HPDE6-E6E7 (cell line): Measurements from ENCODE around the gene CWC22.
"Not testable (repeated sequence)": the region's sequence is repeated elsewhere in the genome, so short reads cannot be mapped to it uniquely, and the experiment has no call there.

Source experiments
- DNase-seq: peaks from one replicate; pipeline ENCODE4 v3.0.0; 2011; ENCODE audit warnings: missing footprints; ENCODE audit errors: extremely low spot score

Gene CWC22

DNA sequence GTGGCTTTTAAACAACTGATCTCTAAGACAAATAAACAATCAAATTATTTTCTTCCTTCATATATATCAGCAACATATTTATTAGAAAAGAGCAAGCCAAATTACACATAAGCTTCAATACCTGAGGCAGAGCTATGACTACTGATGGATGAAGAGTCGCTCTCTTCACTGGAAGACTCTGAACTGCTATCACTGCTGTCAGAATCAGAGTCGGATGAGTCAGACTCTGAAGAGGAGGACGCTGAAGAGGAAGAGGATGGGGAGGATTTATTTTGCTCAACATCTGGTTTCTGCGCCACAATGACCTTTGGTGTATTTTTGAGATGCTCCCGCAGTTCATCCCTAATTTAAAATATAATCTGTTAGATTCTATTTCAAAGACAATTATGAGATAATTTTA, 56.7 kb downstream of the CWC22 start:
- no peak for DNase-seq

DNA sequence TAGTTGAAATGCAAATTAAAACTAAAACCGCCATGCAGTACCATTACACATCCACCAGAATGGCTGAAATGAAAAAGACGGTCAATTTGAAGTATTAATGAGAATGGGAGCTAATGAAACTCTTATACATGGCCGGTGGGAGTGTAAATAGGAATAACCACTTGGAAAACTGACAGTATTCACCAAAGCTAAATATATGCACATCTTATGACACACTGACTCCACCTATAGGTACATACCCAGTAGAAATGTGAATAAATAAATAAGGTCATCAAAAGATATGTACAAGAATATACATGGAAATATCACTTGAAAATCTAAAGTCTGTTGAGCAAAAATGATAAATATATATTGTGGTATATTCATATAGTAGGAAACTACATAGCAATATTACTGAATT, 57.7 kb downstream of the CWC22 start:
- no peak for DNase-seq

DNA sequence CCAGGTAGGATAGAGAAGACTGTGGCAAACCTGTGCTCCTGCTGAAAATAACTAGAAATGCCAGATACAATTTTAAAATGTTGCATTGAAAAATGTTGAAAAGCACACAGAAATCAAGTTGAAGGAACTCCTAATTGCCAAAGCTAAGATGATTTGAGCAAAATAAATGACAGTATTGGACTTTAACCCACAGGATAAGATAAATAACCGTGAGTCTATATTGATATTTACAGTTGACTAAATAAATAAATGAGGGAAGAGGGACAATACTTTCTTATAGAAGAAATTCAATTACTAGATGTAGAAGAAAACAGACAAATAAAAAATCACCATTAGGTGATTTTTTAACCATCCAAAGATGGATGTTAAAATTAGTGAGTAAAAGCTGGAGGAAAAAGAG, 59.0 kb downstream of the CWC22 start:
- no peak for DNase-seq

DNA sequence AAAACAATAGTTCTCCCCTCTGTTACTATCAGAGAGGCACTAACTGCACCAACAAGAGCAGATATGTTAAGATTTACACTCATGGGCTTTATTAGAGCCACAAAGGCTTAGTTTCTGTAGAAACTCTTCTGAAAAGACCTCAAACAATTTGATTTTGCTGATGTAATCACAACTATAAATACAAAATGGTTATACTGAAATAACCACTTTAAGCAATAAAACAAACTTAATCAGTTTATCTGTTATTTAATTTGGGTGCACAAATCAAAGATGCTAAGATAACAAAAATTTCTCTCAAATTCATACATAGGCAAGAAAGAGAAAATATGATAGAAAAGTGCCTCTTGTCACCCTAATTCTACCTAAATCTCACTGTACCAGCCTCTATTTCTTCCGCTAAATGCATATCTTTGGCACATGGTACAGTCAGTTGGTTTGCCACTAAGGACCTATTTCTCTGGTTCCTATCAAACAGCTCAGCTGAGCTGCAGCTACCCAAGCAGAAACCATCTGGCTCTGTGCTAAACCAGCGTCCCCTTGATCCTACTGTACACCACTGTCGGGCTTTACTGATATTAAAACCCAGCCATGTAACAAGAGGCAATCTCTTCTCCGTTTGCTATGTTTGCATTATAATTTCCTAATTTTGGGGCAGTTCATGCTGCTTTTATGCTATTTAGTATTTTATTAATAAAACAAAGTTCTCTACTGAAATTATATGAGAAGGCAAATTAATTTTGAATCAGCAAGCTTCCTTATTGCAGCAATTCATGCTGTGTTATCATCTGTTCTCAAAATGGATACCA, 60.1 kb downstream of the CWC22 start:
- no peak for DNase-seq

DNA sequence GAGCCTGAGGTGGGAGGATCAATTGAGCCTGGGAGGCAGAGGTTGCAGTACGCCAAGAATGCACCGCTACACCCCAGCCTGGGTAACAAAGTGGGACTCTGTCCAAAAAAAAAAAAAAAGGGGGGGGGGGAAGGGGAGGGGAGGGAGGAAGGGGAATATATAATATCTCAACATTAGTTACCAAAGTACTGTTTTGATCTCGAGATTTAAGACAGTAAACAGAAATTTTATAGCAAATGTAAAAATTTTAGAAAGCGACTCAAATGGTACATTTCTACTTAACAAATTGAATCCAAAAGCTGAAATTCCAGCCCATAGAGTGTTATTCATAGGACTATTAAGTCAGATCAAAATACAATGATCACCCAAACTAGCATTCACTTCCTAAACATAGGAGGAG, 60.8 kb downstream of the CWC22 start:
- DNase-seq = no peak

DNA sequence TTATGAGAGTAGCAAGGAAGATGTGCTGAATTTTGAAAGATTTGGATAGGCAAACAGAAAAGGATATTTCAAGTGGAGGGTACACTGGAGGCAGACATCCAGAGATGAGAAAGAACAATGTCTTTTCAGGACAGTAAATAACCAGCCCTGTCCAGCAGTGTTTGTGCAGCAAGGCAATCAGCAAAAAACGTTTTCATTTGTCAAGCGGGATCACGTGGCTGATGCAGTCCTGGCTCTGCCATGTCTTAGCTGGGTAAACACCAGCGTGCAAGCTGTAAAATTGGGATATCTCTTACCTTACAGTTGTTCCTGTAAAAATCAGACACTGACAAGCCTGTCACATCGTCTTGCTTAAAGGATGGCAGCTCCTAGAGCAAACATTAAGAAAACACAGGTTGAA, 67.8 kb downstream of the CWC22 start:
- DNase-seq = no peak

DNA sequence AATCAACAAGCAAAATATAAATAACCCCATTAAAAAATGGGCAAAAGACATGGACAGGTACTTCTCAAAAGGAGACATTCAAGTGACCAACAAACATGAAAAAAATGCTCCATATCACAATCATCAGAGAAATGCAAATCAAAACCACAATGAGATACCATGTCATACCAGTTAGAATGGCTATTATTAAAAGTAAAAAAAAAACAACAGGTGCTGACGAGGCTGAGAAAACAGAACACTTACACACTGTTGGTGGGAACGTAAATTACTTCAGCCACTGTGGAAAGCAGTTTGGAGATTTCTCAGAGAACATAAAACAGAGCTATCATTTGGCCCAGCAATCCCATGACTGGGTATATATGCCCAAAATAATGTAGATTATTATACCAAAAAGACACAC, 69.1 kb downstream of the CWC22 start:
- no peak for DNase-seq

DNA sequence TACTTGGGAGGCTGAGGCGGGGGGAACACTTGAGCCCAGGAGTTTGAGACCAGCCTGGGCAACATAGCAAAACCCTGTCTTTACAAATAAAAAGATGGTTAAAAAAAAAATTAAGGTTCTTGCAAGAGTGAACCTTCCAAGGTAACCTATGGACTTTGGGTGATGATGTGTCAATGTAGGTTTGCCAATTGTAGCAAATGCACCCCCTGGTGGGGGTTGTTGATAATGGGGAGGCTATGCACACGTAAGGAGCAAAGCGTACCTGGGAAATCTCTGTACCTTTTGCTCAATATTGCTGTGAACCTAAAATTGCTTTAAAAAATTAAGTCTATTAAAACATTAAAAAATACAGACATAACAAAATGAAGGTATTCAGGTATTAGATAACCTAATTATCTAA, 70.4 kb downstream of the CWC22 start:
- DNase-seq = no peak

DNA sequence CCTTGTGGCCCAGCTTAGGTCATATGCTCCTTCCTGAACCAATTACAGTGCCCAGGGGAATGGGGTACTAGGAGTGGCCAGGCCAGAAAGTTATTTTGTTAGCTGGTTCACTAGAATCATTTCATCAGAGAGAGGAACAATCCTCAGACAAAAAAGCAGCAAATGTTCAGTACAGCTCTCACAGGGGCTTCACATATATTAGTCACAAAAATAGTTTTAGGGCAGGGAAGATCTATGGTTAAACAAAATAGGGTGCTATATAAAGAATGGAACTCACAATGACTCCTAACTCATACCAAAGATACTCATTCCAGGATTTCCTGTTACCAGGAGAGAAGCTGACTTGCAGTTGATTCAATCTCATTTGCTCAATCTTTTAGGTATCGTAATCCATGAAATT, 71.0 kb downstream of the CWC22 start:
- no peak for DNase-seq

DNA sequence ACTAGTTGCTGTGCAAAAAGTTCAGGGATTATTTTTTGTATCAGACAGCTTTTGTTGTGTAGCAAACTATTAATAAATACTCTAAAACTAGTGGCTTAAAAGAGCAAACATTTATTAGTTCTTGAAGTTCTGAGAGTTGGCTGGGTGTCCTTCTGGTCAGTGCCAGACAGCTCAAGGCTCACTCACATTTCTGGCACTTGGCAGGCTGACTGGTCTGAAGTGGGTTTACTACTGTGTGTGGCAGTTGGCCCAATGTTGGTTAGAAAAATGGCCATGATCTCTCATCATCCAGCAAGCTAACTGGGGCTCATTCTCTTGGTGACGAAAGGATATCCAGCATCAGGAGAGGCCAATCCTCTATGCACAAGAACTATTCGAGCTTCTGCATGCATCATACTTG, 74.3 kb downstream of the CWC22 start:
- DNase-seq = no peak

DNA sequence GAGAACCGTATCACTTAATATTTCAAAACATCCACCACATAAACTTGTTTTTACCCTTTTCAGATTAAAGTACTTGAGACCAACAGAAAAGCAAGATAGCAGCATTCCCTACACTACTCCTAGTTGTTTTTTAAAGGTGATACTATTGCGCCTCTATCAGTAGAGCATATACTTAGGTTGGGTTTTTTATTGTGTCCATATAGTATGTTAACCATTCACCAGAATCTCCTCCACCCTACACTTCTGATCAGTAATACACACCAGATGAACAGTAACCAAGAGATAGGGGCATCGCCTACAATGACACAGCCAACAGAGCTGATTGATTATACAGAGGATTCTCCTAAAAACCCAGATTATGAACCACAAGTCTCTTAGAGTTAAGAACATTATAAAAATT, 75.6 kb downstream of the CWC22 start:
- DNase-seq = no peak

DNA sequence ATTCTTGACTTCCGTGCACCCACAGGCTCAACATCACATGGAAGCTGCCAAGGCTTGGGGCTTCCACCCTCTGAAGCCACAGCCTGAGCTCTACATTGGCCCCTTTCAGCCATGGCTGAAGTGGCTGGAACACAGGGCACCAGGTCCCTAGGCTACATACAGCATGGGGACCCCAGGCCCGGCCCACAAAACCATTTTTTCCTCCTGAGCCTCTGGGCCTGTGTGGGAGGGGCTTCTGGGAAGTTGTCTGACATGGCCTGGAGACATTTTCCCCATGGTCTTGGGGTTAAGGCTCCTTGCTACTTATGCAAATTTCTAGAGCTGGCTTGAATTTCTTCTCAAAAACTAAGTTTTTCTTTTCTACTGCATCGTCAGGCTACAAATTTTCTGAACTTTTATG, 77.1 kb downstream of the CWC22 start:
- DNase-seq = not testable (repeated sequence)

DNA sequence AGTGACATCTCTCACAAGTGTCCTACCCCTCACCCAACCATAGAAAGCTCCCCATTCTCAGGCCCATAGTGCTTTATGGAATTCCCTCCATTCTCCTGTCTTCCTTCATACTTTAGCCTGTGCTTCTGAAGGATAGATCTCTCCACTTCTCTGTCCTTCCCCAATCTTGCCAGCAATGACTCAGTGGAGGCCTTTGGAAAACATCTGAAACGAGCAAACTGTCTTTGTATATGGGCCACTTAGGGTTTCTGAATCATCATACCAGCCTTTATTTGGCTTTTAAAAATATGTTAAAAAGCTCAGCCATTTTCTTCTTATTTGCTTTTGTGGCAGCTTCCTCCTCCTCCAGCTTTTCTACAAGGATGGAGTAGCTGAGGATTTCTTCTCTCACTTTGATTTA, 80.1 kb downstream of the CWC22 start:
- no peak for DNase-seq

DNA sequence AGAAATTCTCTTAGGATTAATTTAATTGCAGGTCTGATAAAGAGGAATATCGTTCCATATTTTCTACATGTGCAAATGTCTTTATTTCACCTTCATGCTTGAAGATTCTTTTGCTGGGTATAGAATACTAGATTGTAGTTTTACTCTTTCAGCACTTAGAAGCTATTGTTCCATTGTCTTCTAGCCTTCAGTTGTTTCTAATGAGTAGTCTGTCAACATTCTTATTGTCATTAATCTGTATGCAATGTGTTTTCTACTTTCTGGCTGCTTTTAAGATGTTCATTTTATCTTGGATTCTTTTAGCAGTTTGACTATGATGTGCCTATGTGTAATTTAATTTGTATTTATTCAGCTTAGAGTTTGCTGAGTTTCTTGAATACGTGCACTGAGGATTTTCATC, 81.4 kb downstream of the CWC22 start:
- no peak for DNase-seq

DNA sequence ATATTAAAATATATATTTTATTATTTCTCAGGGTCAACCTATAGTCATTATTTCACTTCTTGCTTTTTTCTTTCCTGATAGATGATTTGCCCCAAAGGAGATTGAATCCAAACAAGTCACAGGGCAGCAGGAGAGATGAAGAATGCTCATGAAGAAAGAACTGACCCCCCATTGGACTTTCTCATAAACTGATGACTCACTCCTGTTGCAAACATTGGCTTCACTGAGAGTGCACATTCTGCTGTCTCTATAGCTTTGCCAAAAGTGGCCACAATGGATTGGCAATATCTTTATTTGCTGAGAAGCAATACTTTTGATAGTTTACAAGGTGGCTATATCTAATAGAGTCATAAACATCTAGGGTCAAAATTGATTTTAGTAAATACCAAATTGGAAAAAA, 89.8 kb downstream of the CWC22 start:
- DNase-seq = no peak

DNA sequence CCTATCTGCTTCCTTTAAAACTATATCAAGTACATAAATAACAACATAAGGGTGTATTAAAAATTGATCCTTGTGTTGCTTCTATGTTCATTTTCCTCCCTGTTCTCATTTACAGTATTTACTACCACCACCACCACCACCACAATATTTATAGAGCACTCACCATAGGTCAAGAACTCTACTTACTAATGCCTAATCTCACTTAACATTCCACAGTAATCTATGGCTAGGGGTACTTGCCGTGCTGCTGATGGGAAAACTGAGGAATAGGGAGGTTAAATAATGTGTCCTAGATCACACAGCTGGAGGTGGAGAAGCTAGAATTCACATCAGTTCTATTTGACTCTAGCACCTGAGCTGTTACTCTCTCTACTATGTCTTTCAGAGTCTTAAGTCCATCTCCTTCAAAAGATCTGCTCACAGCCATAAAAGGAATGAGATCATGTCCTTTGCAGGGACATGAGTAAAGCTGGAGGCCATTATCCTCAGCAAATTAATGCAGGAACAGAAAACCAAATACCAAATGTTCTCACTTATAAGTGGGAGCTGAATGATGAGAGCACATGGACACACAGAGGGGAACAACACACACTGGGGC, 91.6 kb downstream of the CWC22 start:
- DNase-seq = no peak

DNA sequence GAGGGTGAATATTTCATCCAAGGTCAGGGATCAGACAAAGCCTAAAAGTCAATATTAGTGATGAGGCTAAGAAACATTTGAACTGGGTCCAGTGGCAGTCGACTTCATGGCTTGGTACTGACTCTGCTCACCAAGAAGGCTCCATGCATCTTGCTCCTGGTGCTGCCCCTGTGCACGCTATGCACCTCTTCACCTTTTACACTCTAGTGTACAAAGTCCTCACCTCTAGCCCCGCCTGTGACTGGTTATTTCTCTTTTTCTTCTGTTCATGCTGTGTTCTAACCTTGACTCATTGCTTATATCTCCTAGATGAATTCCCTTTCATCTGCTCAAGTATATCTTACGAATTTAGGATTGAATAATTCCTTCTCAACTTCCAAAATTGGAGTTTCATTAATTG, 93.3 kb downstream of the CWC22 start:
- no peak for DNase-seq

DNA sequence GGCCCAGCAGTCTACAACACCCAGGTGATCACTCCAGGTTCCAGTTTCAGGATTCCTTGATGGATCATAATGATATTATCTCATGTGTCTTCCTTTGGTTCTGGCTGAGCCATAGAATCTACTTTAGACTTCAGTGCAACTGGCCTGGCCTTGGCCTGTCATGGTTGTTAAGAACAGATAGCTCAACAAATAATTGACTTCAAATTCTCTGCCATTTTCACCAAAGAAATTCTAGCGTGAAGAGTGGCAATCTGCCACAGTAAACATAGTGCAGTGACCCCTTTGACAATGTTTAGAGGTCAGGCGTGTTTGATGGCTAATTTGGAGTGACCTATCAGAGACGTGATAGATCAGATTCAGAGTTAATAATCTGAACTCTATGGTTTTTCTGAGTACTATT, 95.5 kb downstream of the CWC22 start:
- no peak for DNase-seq

DNA sequence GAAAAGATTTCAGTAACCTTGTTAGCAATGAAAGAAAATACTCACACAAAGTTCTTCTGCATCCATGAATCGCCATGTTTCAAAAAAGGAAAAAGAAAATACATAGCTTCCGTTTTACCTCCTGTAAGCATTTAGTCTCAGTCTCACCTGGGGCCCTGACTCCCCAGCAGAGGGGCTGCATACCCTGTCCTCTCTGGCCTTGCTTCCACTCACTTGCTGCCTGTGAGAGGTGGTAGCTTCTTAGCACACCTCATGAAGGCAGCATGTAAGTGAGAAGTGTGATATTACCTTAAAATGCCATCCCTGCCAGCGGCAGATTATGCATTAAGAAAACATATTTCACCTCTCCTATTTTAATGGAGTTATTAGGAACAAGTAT, 96.4 kb downstream of the CWC22 start:
- DNase-seq = no peak

DNA sequence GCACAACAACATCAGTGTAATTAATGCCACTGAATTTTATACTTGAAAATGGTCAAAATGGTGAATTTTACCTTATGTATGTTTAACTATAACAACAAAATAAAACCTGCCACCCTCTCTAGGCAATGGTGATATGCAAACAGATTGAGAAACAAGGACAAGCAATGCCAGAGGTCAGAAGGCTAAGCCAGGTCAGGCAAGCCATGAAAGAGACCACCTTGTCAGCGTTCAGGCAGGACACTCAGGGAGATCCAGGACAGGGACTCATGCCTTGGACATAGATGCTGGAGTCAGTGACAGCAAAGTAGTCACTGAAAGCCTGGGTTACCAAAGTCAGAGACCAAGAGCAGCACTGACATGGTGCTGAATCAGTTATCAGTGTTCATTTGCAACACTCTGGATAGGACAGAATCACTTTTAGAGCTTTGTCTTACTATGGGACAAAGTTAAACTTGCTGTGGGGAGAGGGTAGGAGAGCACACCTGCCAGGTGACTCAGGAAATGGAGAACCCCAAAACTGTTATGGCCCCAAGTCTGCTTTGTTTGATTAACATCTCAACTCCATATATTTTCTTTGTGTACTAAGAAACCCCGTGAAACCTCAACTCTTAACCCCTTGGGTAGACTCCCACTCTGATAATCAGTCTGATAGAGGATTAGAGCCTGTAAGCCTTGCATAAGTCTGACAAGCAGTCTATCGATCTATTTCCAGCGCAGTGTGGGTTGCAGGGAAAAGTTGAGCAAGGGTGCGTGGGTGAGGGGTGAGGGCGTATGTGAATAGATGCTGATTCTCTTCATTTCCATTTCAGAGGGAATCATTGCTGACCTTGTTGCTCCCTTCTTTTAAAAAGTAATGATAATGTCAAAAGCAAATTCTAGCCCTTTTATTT, 97.0 kb downstream of the CWC22 start:
- DNase-seq = no peak

DNA sequence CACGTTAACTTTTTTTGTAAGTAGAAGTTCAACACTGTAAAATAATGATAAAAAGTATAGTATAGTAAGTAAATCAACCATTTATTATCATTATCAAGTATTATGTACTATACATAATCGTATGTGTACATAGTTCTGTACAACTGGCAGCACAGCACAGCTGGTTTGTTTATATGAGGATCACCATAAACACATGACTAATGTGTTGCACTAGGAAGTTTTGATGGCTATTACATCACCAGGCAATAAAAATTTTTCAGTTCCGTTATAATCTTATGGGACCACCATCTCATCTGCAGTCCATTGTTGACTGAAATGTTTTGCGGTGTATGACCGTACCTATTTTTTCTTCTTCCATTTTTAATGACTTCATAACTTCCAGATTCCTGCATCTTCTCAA, 106.4 kb downstream of the CWC22 start:
- no peak for DNase-seq

DNA sequence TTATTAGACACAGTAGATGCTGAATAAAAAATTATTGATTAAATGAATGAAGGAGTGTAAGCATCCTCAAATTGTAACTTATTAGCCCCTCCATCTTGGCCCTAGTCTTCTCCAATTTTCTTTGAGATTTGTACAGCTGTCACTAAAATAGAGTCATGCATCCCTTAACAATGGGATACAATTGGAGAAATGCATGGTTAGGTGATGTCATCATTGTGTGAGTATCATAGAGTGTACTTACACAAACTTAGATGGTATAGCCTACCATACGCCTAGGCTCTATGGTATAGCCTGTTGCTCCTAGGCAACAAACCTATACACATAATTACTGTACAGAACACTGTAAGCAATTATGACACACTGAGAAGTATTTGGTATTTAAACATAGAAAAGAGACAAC, 107.4 kb downstream of the CWC22 start:
- no peak for DNase-seq

DNA sequence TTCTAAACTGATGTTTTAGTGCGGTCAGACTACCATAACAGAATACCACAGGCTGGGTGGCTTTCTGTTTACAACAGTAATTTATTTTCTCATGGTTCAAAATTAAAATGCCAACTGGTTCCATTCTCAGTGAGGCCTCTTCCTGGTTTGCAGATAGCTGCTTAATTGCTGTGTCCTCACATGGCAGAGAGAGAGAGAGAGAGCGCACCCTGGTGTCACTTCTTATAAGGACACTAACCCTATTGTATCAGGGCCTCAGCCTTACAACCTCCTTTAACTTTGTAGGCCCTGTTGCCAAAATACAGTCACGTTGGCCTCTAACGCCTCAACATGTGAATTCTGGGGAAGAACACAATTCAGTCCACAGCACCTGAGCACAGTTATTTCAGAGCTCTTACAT, 108.2 kb downstream of the CWC22 start:
- DNase-seq = peak; percentile 27
